Stimulated activated CD4-positive, alpha-beta T cell treated with anti-CD3 and anti-CD28 coated beads, Interleukin-1b, Interleukin-23, amount 100 ng/mL, for 4 hours (primary cell): ENCODE measurements around the gene EPS8.
"Not testable (repeated sequence)": the region's sequence is repeated elsewhere in the genome, so short reads cannot be mapped to it uniquely, and the experiment has no call there.

Experiments used
- DNase-seq, 2 donors: peaks; one replicate each; pipeline ENCODE4 v3.0.0-alpha.2; 2020; ENCODE audit warnings: low read depth in 2 of 2

EPS8 gene

DNA sequence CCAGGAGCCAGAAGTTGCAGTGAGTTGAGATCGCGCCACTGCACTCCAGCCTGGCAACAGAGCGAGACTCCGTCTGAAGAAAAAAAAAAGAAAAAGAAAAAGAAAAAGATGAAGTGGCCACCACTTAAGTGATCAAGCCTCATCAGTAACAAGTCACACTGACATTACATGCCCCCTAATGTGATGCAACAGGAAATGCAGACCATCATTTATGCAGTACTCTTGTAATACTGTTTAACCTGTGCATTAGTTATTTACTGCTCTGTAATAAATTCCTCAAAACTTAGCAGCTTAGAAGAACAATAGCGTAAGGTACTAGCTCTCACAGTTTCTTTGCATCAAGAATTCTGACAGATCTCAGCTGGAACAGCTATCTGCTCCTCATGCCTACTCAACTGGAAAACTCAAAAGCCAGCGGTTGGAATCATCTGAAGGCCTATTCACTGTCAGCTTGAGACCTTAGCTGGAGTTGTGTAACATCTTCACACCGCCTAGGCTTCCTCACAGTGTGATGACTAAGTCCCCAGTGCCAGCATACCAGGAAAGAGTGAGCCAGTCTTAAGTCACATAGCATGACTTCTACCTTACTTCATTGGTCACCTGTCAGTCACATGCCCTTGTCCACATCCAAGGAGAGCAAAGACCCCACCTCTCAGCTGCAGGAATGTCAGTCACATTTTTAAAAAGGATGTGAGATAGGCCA, 31.5 kb downstream of the EPS8 start:
- no peak for DNase-seq

DNA sequence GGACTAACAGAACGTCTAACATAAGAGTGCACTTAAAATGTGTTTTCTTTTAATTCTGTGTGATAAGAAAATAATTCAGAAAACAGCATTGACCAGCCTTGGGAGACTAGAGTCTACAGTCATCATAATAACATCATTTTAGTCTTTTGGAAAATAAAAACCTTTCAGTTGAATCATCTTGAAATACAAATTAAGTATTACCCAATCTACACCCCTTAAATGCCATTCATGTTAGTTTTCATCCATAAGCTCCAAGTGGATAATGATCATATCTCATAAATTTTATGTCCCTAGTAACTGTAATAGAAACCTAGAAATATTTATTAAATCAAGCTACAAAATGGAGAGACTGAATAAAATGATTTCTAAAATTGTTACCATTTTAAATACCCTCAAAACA, 32.4 kb downstream of the EPS8 start:
- DNase-seq = no peak

DNA sequence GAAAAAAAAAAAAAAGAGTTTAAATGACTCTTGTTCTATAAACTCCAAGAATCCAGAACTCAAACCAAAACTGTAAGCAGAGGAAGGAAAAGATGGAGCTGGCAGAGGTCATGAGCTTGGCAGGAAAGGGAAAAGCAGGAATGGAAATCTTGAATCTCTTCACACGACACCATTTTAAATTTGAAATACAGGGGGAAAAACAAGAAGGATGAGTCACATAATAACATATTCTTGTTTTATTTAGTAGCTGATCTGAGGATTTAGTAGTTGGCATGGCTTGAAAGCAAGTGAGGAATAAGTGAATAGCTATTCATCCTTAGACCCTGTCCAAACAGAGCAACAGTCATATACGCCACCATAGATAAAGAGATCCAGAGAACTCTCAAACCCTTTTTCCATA, 35.0 kb downstream of the EPS8 start:
- no peak for DNase-seq

DNA sequence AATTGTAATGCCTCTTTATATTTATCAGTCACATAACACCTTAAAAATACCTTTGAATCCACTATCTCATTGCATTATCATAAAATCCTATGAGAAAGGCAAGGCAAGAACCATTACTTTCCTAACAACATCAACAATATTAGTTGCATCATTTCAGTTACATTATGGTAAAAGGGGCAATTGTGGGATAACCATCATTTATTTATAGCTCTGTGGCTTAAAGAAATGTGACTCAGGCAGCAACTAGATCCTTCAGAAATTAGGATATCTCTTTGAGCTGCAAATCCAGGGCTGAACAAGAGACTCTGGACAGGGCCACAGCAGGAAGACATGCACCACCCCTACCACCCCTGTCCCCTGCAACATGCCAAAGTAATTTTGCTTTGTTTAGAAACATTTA, 36.4 kb downstream of the EPS8 start:
- DNase-seq = no peak

DNA sequence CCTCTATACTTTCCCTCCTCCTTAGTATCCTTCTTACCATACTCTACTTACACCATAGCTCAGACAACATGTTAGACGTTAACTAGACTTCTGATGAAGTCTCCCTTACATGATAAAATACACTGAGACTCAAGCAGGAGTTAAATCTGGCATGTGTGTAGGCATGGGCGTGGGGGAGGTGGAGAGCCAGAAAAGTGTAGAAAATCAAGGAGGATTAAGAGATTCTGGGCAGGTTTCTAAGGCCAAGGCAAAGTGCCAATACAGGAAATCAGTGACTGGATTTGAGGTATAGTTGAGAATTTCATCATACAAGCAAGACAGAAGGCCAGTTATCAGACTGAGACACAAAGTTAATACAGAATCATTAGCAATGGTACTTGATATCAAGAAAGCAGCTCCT, 37.4 kb downstream of the EPS8 start:
- no peak for DNase-seq

DNA sequence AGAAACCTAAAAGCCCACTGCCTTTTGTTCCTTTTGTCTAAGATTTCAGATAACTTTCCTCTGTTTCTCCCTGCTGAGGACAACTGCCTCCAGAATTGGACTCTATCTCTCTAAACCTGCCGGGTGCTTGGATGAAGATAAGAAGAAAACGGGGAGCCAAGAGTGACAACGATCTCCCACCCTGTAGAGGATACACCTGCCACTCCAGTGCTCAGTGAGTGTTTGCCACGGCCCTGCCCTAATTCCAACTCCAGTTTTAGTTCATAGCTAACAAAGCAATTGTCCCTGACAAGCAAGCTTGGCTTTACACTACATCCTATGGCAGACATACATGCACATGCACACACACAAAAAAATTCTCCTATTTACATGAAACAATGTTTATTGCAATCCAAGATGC, 39.3 kb downstream of the EPS8 start:
- no peak for DNase-seq

DNA sequence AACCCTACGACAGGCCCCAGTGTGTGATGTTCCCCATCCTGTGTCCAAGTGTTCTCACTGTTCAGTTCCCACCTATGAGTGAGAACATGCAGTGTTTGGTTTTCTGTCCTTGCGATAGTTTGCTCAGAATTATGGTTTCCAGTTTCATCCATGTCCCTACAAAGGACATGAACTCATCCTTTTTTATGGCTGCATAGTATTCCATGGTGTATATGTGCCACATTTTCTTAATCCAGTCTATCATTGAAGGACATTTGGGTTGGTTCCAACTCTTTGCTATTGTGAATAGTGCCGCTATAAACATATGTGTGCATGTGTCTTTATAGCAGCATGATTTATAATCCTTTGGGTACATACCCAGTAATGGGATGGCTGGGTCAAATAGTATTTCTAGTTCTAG, 47.3 kb downstream of the EPS8 start:
- DNase-seq = not testable (repeated sequence)

DNA sequence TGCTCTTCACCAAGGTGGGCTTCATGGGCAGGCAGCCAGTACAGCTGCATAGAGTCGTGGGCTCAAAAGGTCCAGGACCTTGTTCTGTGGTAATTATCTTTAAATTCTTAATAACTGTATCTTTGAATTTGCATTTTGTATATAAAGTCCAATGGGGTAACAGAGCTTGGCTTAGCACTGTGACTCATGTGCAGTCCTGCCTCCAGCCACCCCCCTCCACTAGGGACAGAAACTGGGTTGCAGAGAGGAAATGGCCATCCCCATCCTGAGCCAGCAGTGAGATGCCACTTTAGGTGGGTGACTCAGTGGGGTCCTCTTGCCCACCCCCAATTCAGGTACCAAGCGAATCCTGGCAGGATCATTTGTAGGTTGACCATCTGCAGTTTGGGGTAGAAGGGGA, 48.1 kb downstream of the EPS8 start:
- no peak for DNase-seq

DNA sequence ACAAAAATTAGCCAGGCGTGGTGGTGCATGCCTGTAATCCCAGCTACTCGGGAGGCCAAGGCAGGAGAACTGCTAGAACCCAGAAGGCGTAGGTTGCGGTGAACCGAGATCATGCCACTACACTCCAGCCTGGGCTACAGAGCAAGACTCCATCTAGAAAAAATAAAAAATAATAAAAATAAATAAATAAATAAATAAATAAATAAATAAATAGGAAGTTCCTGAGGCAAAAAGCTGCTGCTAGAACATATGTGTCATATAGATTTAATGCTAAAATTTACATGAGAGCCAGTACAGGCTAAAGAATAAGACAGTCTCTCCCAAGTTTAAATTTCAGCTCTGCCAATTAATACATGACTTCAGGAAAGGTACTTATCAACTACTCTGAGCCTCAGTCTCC, 48.8 kb downstream of the EPS8 start:
- DNase-seq = not testable (repeated sequence)

DNA sequence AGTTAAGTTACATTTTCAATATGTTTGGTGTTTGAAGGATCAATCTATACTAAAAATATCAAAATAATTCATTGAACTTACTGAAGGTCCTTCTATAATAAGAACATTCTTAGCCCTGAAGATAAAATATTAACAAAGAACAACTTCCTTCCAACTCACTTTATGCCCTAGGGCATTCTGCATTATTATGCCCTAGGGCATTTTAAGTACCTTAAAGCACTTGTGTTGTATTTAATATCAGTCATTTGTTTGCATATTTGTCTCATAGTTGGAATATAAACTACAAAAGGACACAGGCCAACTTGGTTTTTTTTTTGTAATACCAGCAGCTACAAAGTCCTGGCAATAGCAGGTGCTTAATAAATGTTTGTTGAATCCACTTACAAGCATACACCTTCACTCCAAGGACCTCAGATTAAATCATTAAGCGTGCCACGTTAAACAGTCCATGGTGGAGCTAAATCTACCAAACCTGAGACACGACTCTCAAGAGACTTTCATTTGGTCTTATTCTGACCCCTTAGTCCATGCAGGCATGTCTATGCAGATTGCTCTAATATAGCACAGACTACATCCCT, 50.7 kb downstream of the EPS8 start:
- DNase-seq = no peak

DNA sequence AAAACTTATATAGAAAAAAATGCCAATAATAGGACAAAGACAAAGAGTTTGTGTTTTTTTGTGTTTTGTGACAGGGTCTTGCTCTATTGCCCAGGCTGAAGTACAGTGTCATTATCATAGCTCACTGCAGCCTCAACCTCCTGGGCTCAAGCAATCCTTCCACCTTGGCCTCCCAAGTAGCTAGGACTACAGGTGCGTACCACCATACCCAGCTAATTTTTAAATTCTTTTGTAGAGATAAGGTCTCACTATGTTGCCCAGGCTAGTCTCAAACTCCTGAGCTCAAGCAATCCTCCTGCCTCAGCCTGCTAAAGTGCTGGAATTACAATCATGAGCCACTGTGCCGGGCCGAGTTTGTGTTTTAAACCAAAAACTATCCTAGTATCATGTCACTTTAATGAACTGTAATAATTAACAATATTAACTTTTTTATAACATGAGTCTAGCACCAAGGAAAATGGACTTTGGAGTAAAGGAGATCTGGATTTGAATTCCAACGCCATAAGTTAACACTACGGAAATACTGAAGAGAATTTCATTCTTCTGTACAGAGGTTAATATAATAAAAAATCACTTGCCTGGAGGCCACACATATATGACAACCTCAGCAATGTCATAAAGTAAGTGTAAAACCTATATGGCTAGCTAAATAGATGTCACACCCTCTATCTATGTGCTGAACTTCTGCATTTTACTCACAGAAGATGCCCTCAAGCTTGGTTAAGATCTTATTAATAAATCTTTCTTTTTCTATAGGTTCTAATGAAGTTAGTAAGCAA, 53.2 kb downstream of the EPS8 start:
- no peak for DNase-seq

DNA sequence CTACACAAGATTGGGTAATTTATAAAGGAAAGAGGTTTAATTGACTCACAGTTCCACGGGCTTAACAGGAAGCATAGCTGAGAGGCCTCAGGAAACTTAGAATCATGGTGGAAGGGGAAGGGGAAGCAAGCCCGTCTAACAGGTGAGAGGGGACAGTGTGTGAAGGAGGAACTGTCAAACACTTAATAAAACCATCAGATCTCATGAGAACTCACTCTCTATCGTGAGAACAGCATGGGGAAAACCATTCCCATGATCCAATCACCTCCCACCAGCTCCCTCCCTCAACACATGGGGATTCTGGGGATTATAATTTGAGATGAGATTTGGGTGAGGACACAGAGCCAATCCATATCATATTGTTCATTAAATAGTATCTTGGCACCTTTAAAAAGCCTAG, 56.1 kb downstream of the EPS8 start:
- DNase-seq = no peak

DNA sequence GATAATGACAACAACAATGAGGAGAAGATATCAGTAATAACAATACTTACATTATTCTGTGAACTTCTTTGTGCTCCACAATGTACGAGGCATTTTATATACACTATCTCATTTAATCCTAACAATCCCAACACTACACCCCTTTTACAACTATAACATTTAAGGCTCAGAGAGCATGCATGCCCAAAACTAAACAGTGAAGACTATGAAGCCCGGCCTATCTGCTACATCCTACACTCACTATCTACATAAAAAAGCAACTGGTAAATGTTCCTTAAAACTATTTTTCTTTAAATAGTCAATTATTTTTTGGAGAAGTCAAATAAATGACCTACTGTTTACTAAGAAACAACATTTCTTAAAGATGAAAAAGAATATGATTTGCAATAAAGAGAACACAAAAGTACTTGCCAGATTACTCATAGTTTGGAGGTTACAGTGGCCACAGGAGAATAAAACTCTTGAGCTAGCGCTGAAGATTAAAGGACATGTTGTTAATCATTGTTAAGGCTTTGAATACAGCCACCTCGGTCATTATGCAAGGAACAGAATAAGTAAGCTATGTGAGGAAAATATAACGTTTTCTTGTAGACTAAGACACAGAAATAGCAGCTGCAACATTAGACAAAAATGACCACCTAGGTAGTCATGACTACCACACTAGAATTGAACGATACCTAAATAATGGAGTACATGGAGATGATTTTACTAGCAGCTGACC, 56.7 kb downstream of the EPS8 start:
- DNase-seq = no peak

DNA sequence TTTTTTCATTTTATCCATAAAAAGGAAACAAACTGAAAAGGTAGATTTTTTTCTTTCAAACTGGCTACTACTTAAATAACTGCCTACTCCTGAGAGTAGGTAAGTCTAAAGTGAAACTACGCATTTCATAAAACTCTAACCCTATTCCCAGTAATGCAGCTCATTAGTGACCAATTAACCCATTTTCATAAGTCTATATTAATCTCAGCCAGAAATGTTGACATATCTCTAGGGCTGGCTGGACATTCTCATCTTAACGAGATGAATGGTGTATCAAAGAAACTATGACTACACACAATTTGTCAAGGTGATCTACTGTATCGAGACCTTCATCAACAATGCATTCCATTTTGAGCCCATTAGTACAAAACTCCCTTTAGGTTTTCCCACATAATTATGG, 57.2 kb downstream of the EPS8 start:
- no peak for DNase-seq

DNA sequence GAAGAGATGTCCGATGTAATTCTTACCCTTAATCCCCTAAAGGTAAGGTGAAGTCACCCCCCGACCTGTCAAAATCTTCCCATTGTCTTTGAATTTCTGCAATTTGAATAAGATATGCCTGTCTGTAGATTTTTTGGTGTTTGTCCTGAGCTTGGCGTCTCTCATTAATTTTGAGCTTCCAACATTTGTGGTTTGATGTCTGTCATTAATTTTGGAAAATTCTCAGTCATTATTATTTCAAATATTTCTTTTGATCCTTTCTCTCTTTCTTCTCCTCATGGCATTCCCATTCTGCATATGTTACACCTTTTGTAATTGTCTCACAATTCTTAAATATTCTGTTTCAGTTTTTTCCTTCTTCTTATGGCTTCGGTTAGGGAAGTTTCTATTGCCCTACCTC, 60.1 kb downstream of the EPS8 start:
- no peak for DNase-seq

DNA sequence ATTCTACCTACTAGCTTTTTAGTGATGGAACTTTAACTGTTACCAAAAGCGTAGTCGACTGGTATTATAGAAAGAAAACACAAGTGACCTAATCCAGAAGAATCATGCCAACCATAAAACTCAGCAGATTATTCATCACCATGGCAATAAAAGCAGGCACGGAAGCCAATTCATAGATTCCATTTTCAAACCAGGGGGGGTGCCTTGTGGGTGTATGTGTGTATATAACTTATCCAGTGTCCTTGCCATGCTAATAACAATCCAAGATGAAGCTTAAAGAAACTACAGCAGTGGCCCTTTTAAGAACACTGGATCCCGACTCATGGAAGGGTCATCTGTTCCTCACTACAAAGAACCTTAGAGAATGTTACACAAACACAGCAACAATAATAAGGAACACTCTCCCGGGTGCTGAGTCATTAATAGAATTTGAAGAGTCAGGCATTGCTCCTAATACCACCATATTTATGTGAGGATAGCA, 61.0 kb downstream of the EPS8 start:
- DNase-seq = no peak

DNA sequence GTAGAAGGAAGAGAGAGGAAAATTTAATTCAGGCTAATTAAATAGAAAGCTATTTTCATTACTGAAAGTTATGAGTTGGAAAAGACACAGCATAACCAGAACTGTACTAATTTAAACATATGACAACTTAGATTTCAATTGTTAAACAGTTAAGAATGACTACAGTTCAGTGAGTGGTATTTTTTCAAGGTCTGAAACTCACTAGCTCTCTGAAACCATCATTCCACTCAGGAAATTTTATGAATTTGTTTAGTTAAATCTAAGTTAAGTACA, 62.4 kb downstream of the EPS8 start:
- no peak for DNase-seq

DNA sequence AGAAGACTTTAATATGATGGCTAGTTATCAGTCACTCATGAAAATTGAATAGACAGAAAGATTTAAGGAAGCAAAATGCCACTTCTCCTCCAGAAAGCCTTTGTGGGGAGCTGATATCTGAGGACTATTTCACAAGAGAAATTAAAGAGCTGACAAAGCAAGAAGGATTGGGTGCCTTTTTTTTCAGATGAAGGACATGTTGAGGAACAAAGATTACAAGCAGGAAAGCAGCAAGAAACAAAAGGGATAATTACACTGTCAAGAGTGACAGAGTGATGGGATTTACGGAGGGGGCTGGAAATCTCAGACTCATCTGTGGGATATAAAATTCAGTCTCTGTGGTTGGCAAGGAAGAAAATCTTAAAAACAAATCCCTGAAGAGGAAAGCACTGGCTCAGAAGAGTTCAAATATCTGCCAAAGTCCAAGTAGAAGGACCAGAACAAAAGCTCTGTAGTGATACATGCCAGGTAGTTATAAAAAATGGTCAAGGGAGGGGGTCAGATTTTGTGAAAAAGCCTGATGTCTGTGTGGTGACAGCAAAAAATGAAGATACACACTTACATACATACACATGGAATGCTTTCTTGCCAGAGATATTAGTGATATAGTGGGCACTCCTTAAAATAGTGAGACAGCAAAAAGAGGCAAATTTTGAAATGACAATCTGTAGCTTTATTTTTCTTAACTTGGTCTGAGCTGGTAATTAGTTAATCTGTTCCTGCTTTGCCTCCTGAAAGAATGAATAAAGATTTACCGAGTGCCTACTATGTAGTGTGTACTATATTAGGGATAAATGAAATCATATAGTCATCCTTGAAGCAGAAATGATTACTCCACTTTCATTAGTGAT, 62.9 kb downstream of the EPS8 start:
- DNase-seq = no peak

DNA sequence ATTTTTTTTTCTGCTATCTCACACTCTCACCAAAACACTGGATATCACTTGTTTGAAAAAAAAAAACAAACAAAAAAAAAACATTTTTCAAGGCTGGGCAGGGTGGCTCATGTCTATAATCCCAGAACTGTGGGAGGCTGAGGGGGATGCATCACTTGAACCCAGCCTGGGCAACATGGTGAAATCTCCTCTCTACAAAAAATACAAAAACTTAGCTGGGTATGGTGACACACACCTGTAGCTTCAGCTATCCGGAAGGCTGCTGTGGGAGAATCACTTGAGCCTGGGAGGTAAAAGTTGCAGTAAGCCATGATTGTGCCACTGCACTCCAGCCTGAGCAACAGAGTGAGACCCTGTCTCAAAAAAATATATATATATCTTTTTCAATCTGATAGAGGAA, 66.2 kb downstream of the EPS8 start:
- DNase-seq = no peak

DNA sequence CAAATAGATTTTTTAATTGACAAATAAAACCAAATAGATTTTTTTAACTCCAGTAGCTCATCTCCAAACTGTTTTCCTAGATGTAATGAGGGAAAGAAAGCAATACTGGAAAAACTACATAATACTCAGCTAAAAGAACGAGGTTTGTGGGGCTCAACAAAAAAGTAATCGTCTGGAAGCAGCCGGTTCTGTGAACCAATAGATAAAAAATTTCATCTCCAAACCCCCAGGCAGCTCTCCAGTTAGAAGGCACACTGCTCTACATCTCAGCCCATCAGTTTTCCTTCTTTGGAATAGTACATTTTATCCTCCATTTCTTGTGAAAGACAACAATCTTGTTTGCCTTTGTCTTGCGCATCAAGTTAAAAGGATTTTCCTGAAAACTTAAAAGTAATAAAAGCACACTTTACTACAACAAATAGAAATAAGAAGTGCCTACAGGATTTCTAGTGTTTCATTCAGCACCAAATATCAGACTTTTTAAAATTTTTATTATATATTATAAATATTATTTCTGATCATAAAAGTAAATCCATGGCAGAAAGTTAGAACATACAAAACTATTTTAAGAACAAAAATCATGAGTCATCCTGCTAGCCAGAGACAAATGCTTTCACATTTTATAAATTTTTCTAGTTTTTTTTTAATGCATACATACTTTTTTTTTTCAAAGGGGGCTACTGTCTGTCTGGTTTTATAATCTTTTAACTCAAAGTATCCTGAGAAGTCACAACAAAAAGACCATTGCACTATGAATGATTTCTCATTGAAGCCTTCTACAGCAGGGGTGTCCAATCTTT, 67.7 kb downstream of the EPS8 start:
- no peak for DNase-seq

DNA sequence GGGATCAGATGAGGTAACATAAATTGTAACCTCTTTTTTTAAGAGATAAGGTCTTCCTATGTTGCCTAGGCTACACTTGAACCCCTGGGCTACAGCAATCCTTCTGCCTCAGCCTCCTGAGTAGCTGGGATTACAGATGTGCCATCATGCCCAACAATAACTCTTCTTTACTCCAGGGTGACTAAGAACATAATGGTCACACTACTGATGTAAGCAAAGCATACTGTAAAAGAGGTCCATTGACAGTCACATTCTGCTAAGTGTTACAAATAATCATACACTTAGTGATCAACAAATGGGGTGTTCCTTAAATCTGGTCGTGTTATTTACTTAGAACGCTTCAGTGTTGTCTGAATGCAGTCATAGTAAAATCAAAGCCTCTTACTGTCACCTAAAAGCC, 68.9 kb downstream of the EPS8 start:
- DNase-seq = no peak
